Fibroblast of lung (primary cell): ENCODE results near the gene NOS1AP.

Experiments
- CTCF ChIP-seq, 2 donors: IDR thresholded peaks in 1 of 2; conservative IDR thresholded peaks in 1 of 2; 1 replicate in 1 of 2; 2 replicates in 1 of 2; pipeline ENCODE4 v1.5.1; 2011 to 2012; ENCODE audit warnings: low read length in 2 of 2, control low read depth in 1 of 2, inconsistent platforms in 1 of 2, low read depth in 1 of 2, mild to moderate bottlenecking in 1 of 2
- EZH2 ChIP-seq: IDR thresholded peaks from 2 replicates; pipeline ENCODE4 v1.5.1; 2012; ENCODE audit warnings: low read length, control low read depth, mild to moderate bottlenecking; ENCODE audit errors: missing control alignments

DNA sequence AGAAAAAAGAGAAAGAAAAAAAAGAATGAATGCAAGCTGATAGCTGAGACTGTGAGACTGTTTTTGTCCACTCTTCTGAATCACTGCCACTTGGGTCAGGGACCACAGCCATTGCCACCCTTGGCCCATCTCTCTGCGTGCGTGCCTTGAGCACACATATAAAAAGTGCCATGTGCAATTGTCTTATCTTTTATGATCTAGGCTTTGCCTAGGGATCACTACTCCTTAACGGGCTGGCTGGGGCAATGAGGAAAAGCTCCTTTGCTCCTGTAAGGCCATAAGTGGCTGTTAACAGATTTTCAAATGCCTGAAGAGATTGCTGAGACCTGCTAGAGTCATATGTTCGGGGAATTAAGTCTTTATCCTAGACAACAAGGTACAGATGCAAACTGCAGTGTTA is 299.0 kb downstream of the NOS1AP start:
- TF ChIP-seq CTCF (conservative IDR thresholded peaks at IDR 0.05 in 1 of 2, IDR thresholded peaks at IDR 0.05 in 1 of 2; ENCODE audit: low read depth in 1 of 2, low read length in 2 of 2) (no peak), EZH2 (no peak)
